Raji (cell line): ENCODE results near the gene TESMIN.

Experiments used
- POLR2A ChIP-seq: IDR thresholded peaks from 2 replicates; pipeline ENCODE4 v1.6.1; 2011; ENCODE audit warnings: low read depth, low read length, control low read depth; ENCODE audit not compliant: insufficient read depth

Gene TESMIN

GRCh38 chr11:68684385-68685356 is 66.6 kb downstream of the TESMIN start, which contains the start of gene GAL:
GAL (plus strand) TSS chr11:68684544; CDS start chr11:68684924, 380 bp downstream.
- no peak for TF ChIP-seq POLR2A

DNA sequence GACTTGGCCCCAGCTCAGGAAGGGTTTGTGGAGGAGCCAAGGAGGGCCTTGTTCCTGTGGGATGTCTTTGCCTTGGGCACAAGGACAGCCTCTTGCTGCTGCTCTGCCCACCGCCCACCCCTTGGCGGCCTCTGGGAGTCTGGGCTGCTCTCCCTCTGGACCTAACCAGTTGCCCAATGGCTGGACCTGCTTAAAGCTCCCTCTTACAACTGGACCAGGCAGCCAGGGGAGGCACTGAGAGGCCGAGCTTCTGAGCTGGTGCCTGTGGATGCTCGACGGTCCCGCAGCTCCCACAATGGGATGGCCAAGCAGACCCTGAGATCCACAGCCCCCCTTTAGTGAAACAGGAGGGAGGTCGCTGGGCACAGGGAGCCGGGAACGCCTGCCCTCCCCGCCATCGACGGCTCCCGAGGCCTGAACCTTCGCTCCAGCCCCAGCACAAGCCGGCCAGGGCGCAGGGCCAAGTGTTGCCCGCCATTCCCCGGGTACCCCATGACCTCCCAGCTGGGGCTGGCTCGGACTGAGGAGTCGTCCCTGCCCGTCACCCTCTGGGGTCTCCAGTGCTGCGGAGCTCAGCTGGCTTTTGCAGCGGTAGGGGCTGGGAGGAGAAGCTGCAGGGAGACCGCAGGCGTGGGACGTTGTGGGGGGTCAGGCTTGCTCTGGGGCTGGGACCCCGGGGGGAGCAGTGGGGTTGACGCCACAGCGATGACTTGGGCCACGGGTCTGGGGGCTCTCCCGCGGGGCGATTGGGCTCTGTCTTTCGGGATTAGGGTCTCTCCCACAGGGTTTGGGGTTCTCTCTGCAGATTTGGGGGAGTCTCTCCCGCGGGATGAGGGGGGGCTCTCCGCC is 67.6 kb downstream of the TESMIN start:
- TF ChIP-seq POLR2A, result no peak

DNA sequence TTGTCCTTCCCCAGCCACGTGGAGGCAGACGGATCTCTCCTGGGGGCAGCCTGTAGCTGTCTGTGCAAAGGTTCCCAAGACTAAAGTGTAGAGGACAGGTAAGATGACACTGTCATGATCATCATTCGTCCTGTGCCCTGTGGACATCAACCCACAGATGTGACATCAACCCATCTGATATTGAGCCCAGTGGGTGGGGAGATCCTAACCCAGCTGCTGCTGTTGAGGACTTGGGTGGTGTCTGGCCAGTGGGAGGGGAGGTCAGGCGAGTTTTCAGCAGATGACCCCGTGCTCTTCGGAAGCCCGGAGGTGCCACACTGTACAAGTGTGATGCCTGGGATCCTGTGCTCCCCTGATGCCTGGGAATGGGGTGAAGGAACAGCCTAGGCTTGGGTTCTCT is 68.2 kb downstream of the TESMIN start:
- TF ChIP-seq POLR2A, result no peak

GRCh38 chr11:68682531-68682961 is 68.8 kb downstream of the TESMIN start:
- no peak for TF ChIP-seq POLR2A

DNA sequence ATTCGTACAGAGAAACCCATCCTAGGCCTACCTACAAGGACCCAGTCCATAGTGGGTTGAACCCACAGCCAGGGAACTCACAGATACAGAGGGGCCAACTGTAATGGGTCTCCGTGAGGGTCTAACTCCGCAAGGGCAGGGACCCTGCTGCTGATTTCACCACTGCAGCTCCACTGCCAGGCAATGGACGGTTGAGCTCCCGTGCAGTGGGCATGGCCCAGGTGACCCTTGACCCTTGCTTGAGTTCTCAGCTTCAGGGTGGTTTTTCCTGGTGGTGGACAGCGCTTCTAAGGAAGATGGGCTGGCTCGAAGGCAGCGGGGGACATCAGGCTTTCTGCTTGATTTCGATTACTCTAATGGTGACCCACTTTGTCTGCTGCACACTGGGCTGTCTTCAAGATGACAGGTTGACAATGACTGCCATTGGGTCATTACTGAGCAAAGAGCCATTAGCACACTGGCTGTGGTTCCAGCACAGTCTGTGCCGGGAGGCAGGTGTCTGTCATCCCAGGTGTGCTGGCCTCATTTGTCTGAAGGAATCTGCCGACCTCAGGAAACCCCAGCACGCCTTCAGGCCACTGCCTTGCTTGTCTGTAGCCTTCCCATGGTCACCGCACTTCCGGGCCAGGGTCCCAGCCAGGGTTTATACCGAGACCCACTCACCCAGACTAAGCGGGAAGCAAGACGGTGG is 70.6 kb downstream of the TESMIN start:
- no peak for TF ChIP-seq POLR2A

DNA sequence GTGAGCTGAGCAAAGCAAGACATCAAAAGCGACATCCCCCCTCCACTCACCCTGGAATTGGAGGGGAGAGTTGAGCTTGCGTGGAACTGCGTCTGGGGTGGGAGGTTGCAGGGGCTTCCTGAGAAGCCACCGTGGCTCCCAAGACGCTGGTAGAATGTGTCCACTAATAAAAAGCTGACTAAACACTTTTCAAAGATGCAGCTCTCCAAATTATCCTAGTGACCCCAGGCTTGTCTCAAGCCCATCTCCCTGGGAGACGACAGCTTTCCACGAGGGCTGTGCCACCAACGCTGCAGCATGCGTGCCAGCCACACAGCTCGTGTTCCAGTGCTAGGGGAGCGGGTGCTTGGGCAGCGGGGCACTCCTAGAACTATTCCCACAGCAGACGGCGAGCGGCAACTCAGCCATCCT is 73.3 kb downstream of the TESMIN start:
- no peak for TF ChIP-seq POLR2A

DNA sequence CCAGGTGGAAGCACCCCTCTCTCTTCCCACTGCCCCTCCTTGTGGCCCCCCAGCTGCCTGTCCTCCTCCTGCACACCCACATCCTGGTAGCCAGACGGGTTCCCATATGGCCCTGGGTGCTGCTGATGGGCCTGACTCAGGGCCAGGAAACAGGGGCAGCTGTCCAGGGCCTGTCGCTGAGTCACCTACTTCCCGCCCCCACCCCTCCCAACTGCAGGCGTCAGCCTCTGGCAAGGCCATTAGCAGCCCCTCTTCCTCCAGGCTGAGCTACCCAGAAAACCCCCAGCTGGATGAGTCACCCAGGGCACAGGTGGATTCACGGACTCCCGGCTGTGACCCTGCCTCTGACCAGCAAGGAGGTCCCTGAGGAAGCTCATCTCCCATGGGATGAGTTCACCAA is 73.9 kb downstream of the TESMIN start:
- no peak for TF ChIP-seq POLR2A

- TF ChIP-seq POLR2A, result no peak
These were observed 76.9 kb downstream of the TESMIN start for GRCh38 chr11:68674461-68674860.

GRCh38 chr11:68673991-68674390 is 77.3 kb downstream of the TESMIN start:
- TF ChIP-seq POLR2A, result no peak

DNA sequence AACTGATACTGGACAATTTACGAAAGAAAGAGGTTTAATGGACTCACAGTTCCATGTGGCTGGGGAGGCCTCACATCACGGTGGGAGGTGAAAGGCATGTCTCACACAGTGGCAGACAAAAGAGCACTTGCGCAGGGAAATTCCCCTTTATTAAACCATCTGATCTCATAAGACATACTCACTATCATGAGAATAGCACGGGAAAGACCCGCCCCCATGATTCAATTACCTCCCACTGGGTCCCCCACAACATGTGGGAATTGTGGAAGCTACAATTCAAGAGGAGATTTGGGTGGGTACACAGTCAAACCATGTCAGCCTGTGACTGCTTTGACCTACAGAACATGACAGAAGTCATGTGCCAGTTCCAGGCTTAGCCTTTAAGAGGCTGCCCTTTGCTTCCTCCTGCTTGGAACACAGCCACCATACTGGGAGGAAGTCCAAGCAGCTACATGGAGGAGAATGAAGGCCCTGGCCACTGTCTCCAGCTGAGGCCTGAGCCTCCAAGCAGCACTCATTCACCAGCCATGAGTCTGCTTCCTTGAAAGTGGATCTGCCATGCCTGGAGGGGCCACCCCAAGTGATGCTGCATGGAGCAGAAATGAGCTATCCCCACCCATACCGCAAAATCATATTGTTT is 77.9 kb downstream of the TESMIN start:
- TF ChIP-seq POLR2A, result no peak

DNA sequence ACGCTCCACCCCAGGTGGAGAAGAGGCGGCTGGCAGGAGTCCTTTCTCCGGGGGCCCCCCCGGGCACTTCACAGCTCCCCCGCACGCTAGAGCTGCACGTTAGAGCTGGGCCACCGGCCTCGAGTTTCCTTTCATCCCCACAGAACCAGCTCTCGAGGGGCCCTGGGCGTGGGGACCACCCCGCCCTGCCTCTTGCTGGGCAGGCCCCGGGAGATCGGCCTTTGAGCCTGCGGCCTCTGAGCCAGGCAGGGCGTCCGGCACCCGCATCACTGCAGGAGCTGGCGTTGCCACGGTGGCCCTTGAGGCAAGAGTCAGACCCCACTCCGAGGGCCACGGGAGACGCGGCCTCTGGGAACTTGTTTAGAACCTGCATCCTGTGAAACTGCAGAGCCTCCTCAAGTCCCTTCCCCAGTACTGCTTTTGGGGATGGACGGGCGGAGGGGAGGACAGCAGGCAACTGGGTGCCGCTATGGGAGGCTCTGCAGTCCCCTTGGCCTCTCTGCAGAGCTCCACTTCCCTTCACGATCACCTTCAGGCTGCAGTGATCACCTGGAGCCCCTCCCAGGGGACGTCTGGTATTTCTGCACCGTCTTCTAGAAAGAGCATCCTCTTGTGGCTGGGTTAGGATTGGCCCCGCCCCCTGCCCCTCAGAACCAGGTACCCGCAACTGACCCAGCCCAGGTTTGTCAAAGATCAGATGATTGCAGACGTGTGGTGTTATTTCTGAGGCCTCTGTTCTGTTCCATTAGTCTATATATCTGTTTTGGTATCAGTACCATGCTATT is 80.9 kb downstream of the TESMIN start:
- no peak for TF ChIP-seq POLR2A

GRCh38 chr11:68669301-68670090 is 81.8 kb downstream of the TESMIN start:
- no peak for TF ChIP-seq POLR2A
